SU-DHL-6 (cell line): ENCODE measurements around the gene ASPHD2.

Experiments used
- H2AFZ ChIP-seq: fragments of 200-600 bp; sonication (generic); 2 replicates; pipeline ENCODE4 v1.6.1; 2014; ENCODE audit warnings: low read depth, mild to moderate bottlenecking, moderate library complexity, mixed read lengths, antibody characterized with exemption, low read length; ENCODE audit not compliant: severe bottlenecking
- H3F3A ChIP-seq: fragments of 200-600 bp; shearing (Covaris generic); 2 replicates; pipeline ENCODE4 v1.6.0; 2016; ENCODE audit warnings: antibody characterized with exemption, mild to moderate bottlenecking; ENCODE audit not compliant: insufficient read depth
- H3K27ac ChIP-seq: fragments of 200-600 bp; sonication (generic); 2 replicates; pipeline ENCODE4 v1.5.1; 2016; ENCODE audit warnings: low read depth, mild to moderate bottlenecking, low read length, moderate library complexity, mixed read lengths
- H3K27me3 ChIP-seq: fragments of 200-600 bp; sonication (generic), shearing (Covaris generic); 2 replicates; pipeline ENCODE4 v1.6.0; 2014; ENCODE audit warnings: mild to moderate bottlenecking, low read length
- H3K36me3 ChIP-seq: fragments of 200-600 bp; sonication (generic); 2 replicates; pipeline ENCODE4 v1.6.1; 2014; ENCODE audit warnings: mild to moderate bottlenecking, low read length, mixed read lengths
- H3K4me2 ChIP-seq: fragments of 300-600, 200-600 bp; shearing (Covaris generic), sonication (generic); 2 replicates; pipeline ENCODE4 v1.6.0; 2014; ENCODE audit warnings: low read length, low read depth, mild to moderate bottlenecking; ENCODE audit not compliant: poor library complexity, severe bottlenecking
- H3K4me3 ChIP-seq: fragments of 200-600 bp; sonication (generic); 2 replicates; pipeline ENCODE4 v1.5.1; 2014; ENCODE audit warnings: antibody characterized with exemption, low read length, mild to moderate bottlenecking, mixed read lengths; ENCODE audit not compliant: insufficient read depth, poor library complexity, severe bottlenecking
- H3K79me2 ChIP-seq: fragments of 200-600 bp; sonication (generic); 2 replicates; pipeline ENCODE4 v1.6.1; 2014; ENCODE audit warnings: mild to moderate bottlenecking, low read length, moderate library complexity; ENCODE audit not compliant: insufficient read depth
- H3K9ac ChIP-seq: fragments of 200-600 bp; sonication (generic); 2 replicates; pipeline ENCODE4 v1.7.0; 2014; ENCODE audit warnings: mild to moderate bottlenecking, low read length
- H3K9me2 ChIP-seq: fragments of 200-600 bp; sonication (generic); replicated peaks from 2 replicates; pipeline ENCODE4 v1.6.1; 2014; ENCODE audit warnings: low read length; ENCODE audit not compliant: insufficient read depth
- H3K9me3 ChIP-seq: fragments of 200-600 bp; sonication (generic); 2 replicates; pipeline ENCODE4 v1.6.1; 2014; ENCODE audit warnings: low read length, mixed read lengths; ENCODE audit not compliant: insufficient read depth
- H4K20me1 ChIP-seq: fragments of 200-600 bp; sonication (generic); 2 replicates; pipeline ENCODE4 v1.6.1; 2014; ENCODE audit warnings: low read depth, mild to moderate bottlenecking, antibody characterized with exemption, low read length, moderate library complexity, mixed read lengths
- EZH2phosphoT487 ChIP-seq: fragments of 200-600 bp; sonication (generic), shearing (Covaris generic); conservative IDR thresholded peaks from 2 replicates; pipeline ENCODE4 v1.6.1; 2018; ENCODE audit warnings: mild to moderate bottlenecking, antibody characterized with exemption, low read length, moderate library complexity, mixed read lengths
- TF ChIP-seq, protein P1 (sequence below): fragments of 200-600 bp; sonication (generic); IDR thresholded peaks from one replicate; pipeline ENCODE4 v1.5.1; 2017; ENCODE audit warnings: antibody characterized with exemption, mild to moderate bottlenecking, low read length, moderate library complexity; ENCODE audit not compliant: insufficient read depth, poor library complexity, severe bottlenecking

Gene ASPHD2

DNA sequence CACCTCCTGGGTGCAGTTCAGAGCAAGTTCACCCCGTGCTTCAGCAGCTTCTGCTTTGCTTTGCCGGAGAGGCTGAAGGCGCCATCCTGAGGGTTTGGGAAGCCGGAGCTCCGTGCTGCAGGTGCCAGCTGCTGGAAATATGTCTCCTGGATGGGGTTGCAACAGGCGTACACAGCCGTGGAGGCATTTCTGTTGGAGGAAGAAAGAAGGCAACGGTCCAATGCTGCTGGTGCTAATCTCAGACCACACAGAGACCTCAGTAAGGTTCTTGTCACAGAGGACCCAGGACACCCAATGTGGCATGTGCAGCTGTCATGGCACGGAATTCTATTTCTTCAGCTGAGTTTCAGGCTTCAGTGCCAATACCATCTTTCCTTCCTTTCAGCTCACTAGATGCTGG, 24.2 kb downstream of the ASPHD2 start:
- no peak overlapping the region for H3K9ac ChIP-seq
- no peak overlapping the region for H3K4me3 ChIP-seq
- H4K20me1 ChIP-seq: no peaks in the 10 kb centered on the region
- no peaks in the 10 kb centered on the region for H3K79me2 ChIP-seq
- H3K36me3 ChIP-seq: peaks cover 9% of the 10 kb centered on the region; the same call in 1 of the 2 replicates
- H3K9me2 ChIP-seq: no peaks in the 10 kb centered on the region
- no peaks in the 10 kb centered on the region for H3K27me3 ChIP-seq
- H3K4me2 ChIP-seq: no peak overlapping the region
- no peak overlapping the region for H3K27ac ChIP-seq
- no peaks in the 10 kb centered on the region for H3F3A ChIP-seq
- H3K9me3 ChIP-seq: no peaks in the 10 kb centered on the region
- TF ChIP-seq EZH2phosphoT487: no peak
- TF ChIP-seq, protein P1, sequence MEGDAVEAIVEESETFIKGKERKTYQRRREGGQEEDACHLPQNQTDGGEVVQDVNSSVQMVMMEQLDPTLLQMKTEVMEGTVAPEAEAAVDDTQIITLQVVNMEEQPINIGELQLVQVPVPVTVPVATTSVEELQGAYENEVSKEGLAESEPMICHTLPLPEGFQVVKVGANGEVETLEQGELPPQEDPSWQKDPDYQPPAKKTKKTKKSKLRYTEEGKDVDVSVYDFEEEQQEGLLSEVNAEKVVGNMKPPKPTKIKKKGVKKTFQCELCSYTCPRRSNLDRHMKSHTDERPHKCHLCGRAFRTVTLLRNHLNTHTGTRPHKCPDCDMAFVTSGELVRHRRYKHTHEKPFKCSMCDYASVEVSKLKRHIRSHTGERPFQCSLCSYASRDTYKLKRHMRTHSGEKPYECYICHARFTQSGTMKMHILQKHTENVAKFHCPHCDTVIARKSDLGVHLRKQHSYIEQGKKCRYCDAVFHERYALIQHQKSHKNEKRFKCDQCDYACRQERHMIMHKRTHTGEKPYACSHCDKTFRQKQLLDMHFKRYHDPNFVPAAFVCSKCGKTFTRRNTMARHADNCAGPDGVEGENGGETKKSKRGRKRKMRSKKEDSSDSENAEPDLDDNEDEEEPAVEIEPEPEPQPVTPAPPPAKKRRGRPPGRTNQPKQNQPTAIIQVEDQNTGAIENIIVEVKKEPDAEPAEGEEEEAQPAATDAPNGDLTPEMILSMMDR: no peak
- no peak overlapping the region for H2AFZ ChIP-seq

DNA sequence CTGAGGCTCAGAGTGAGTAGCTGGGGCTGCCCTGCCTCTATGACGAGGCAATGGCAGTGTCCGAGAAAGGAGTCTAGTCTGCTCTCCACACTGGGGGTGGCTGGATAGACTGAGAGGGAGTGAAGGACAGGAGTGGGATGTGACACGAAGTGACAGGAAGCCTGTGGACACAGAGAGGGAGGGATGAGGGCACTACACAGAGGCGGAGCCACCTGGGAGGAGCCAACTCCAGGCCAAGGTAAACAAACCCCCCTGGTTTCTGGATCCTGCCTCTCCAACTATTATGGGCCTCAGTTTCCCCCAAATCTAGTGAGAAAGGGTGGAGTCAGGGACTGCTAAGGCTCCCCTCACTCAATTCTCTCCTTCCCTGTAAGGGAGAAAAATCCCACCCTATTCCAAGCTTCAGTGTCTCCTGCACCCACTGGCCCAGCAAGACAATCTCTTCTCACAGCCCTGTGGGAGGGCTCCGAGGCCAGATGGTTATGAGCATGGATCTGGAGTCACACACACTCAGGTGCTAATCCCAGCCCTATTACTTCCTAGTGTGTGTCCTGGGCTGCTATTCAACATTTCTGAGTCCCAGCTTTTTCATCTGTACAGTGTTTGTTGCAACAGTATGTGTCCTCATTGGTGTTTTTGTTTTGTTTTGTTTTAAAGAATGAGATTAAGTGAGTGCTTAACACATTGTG, 24.9 kb downstream of the ASPHD2 start:
- no peak overlapping the region for H3K9ac ChIP-seq
- no peaks in the 10 kb centered on the region for H3K27me3 ChIP-seq
- no peak overlapping the region for H3K4me3 ChIP-seq
- no peaks in the 10 kb centered on the region for H3K9me2 ChIP-seq
- TF ChIP-seq EZH2phosphoT487: no peak
- TF ChIP-seq, protein P1: no peak
- peaks cover 9% of the 10 kb centered on the region; the same call in 1 of the 2 replicates for H3K36me3 ChIP-seq
- H3K9me3 ChIP-seq: no peaks in the 10 kb centered on the region
- no peaks in the 10 kb centered on the region for H3F3A ChIP-seq
- H2AFZ ChIP-seq: no peak overlapping the region
- peaks cover 4% of the 10 kb centered on the region; the same call in 1 of the 2 replicates for H3K79me2 ChIP-seq
- H3K27ac ChIP-seq: no peak overlapping the region
- H4K20me1 ChIP-seq: no peaks in the 10 kb centered on the region
- H3K4me2 ChIP-seq: no peak overlapping the region

DNA sequence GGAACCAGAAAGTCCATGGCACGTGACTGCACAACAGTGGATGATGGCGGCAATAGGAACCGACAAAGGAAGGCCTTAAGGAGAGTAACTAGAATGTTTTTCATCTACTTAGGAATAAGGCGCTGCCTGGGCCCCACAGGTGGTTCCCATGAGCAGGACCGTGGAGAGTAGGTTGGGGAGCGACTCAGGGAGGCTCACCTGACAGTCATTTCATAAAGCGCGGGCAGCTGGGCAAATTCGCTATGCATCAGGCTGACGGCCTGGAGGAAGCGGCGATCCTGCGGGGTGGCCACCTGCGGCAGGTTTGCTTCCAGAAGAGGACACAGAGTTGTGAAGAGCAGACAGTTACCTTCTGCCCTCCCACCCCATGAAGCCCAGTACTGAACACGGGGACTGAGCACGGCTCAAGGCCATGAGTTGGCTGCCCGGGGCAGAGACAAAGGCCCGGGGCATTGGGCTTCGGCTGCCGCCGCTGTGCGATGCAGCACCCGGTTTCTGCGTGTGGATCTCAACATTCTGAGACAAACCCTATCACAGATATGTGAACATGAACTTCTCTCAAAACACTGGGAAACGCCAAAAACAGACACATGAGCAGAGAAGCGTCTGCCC, 28.7 kb downstream of the ASPHD2 start:
- TF ChIP-seq, protein P1: no peak
- TF ChIP-seq EZH2phosphoT487: no peak
- Histone ChIP-seq H4K20me1 (no peaks in the 10 kb centered on the region; the same call in 1 of the 2 replicates), H3K9ac (no peak overlapping the region), H3F3A (no peaks in the 10 kb centered on the region; the same call in 1 of the 2 replicates), H2AFZ (no peak overlapping the region), H3K36me3 (peaks cover 9% of the 10 kb centered on the region; the same call in 1 of the 2 replicates), H3K27me3 (no peaks in the 10 kb centered on the region), H3K4me2 (no peak overlapping the region), H3K9me2 (no peaks in the 10 kb centered on the region), H3K27ac (no peak overlapping the region), H3K4me3 (no peak overlapping the region), H3K9me3 (no peaks in the 10 kb centered on the region), H3K79me2 (peaks cover 19% of the 10 kb centered on the region)
